GM10847 (cell line): Measurements from ENCODE around the gene DAGLA.

Source experiments
- POLR2A ChIP-seq: IDR thresholded peaks from 2 replicates; pipeline ENCODE4 v1.6.1; 2011; ENCODE audit not compliant: insufficient read length; ENCODE audit errors: extremely low read depth

Gene DAGLA

GRCh38 chr11:61768376-61769076, 88.3 kb downstream of the DAGLA start:
- TF ChIP-seq POLR2A, result no peak

- no peak for TF ChIP-seq POLR2A
These were observed 89.2 kb downstream of the DAGLA start for GRCh38 chr11:61769169-61769920.

- no peak for TF ChIP-seq POLR2A
These were observed 89.9 kb downstream of the DAGLA start for GRCh38 chr11:61769946-61770683.

- TF ChIP-seq POLR2A, result no peak
These were observed 91.2 kb downstream of the DAGLA start for GRCh38 chr11:61771195-61771894.

GRCh38 chr11:61771985-61772455, 91.8 kb downstream of the DAGLA start:
- no peak for TF ChIP-seq POLR2A

- no peak for TF ChIP-seq POLR2A
These were observed 93.2 kb downstream of the DAGLA start for GRCh38 chr11:61773356-61773755.

- TF ChIP-seq POLR2A, result no peak
These were observed 93.6 kb downstream of the DAGLA start for GRCh38 chr11:61773809-61774208.

- TF ChIP-seq POLR2A, result no peak
These were observed 94.2 kb downstream of the DAGLA start for GRCh38 chr11:61774411-61774810.

GRCh38 chr11:61775106-61775505, 94.9 kb downstream of the DAGLA start:
- no peak for TF ChIP-seq POLR2A

GRCh38 chr11:61775606-61776554, 95.7 kb downstream of the DAGLA start:
- no peak for TF ChIP-seq POLR2A

- no peak for TF ChIP-seq POLR2A
These were observed 96.4 kb downstream of the DAGLA start for GRCh38 chr11:61776561-61777075.

- TF ChIP-seq POLR2A, result no peak
These were observed 97.3 kb downstream of the DAGLA start for GRCh38 chr11:61777234-61778090.

GRCh38 chr11:61778357-61778886, 98.2 kb downstream of the DAGLA start:
- no peak for TF ChIP-seq POLR2A
